HepG2 (cell line): ENCODE data around the gene UBP1. TPM values are rescaled to one million over a fixed set of nuclear protein-coding genes. Genes with fewer than 3 reads are reported as not detected.

Source experiments
- BRF2 ChIP-seq: sonication (generic); formaldehyde crosslinking; IDR thresholded peaks from 2 replicates; pipeline ENCODE4 v1.8.1; 2022; ENCODE audit warnings: mild to moderate bottlenecking, missing genetic modification reagents
- EED ChIP-seq: sonication (generic); formaldehyde crosslinking; IDR thresholded peaks from 2 replicates; pipeline ENCODE4 v1.5.0; 2020; ENCODE audit warnings: mild to moderate bottlenecking, missing genetic modification reagents
- FOXA3 ChIP-seq: IDR thresholded peaks from 2 replicates; pipeline ENCODE4 v1.6.1; 2016; ENCODE audit warnings: missing genetic modification reagents, missing compliant biosample characterization
- GZF1 ChIP-seq: sonication (generic); formaldehyde crosslinking; IDR thresholded peaks from 2 replicates; pipeline ENCODE4 v1.5.1; 2020; ENCODE audit warnings: mild to moderate bottlenecking, missing genetic modification reagents
- HDAC2 ChIP-seq: sonication (generic); formaldehyde crosslinking; IDR thresholded peaks from 2 replicates; pipeline ENCODE4 v1.4.0; 2020; ENCODE audit warnings: missing genetic modification reagents
- HNRNPL ChIP-seq: fragments of 200-400 bp; formaldehyde crosslinking; IDR thresholded peaks from 2 replicates; pipeline ENCODE4 v1.6.1; 2017; ENCODE audit warnings: mild to moderate bottlenecking, low read depth, low read length
- NFKBIZ ChIP-seq: IDR thresholded peaks from 2 replicates; pipeline ENCODE4 v1.6.1; 2018; ENCODE audit warnings: missing genetic modification reagents, missing compliant biosample characterization
- PTBP1 ChIP-seq: fragments of 200-400 bp; formaldehyde crosslinking; IDR thresholded peaks from 2 replicates; pipeline ENCODE4 v1.6.1; 2018; ENCODE audit warnings: low read length, low read depth; ENCODE audit not compliant: poor library complexity, severe bottlenecking
- ZBTB44 ChIP-seq: sonication (generic); formaldehyde crosslinking; IDR thresholded peaks from 2 replicates; pipeline ENCODE4 v1.4.0; 2020; ENCODE audit warnings: missing genetic modification reagents
- ZFP36 ChIP-seq: fragments of 150-350 bp; IDR thresholded peaks from 2 replicates; pipeline ENCODE4 v1.6.1; 2018; ENCODE audit warnings: borderline replicate concordance, low read length, low read depth; ENCODE audit not compliant: partially characterized antibody
- ZKSCAN8 ChIP-seq: IDR thresholded peaks from 2 replicates; pipeline ENCODE4 v1.6.1; 2016; ENCODE audit warnings: borderline replicate concordance, missing genetic modification reagents, missing compliant biosample characterization
- ZNF576 ChIP-seq: sonication (generic); formaldehyde crosslinking; IDR thresholded peaks from 2 replicates; pipeline ENCODE4 v1.4.0; 2020; ENCODE audit warnings: mild to moderate bottlenecking, missing genetic modification reagents
- ZNF710 ChIP-seq: sonication (generic); formaldehyde crosslinking; IDR thresholded peaks from 2 replicates; pipeline ENCODE4 v1.5.0; 2020; ENCODE audit warnings: mild to moderate bottlenecking, missing genetic modification reagents, borderline replicate concordance
- polyA plus RNA-seq, 8 experiments: library from polyadenylated mRNA; depleted of rRNA in 3 of 8; stranded (reverse) in 7 of 8; unstranded in 1 of 8; fragments of >200 nt; fragmentation: Illumina TruSeq in 4 of 8; extraction: Trizol in 4 of 8; gene quantifications; 2 replicates each; pipeline versions ENCODE4 v1.2.1 to v1.2.3, GENCODE V29; 2011 to 2016; ENCODE audit warnings: low read depth in 4 of 8, missing spikeins in 1 of 8, mixed read lengths in 1 of 8; ENCODE audit not compliant: insufficient read depth in 1 of 8
- total RNA-seq, 5 experiments: library from RNA; depleted of rRNA; stranded (reverse); fragments of >200 nt; fragmentation: Illumina TruSeq; extraction: Trizol; gene quantifications; 2 replicates each; pipeline ENCODE4 v1.2.3, GENCODE V29; 2016; ENCODE audit warnings: low read depth in 1 of 5
- TF ChIP-seq, protein P1 (sequence below): sonication (generic); formaldehyde crosslinking; IDR thresholded peaks from 2 replicates; pipeline ENCODE4 v1.5.0; 2020; ENCODE audit warnings: mild to moderate bottlenecking, missing genetic modification reagents, borderline replicate concordance

The UBP1 gene
- total and polyA plus RNA-seq, 2 of the 13 experiments (the other 11 are each of a cell fraction or from before 2014, with no cell fraction given): 48.3 to 79.9 TPM

GRCh38 chr3:33439546-33440327 is 468 bp downstream of the UBP1 start (continued):
- TF ChIP-seq ZFP36 (no peak), ZNF710 (CRISPR knock-in tag) (peak; percentile 55; the same call in 1 of the 2 replicates), ZNF576 (CRISPR knock-in tag) (no peak), PTBP1 (no peak), NFKBIZ (CRISPR knock-in tag) (no peak), FOXA3 (CRISPR knock-in tag) (0 out of 2 replicates have a peak, but pooled peaks have one; percentile 11), EED (CRISPR knock-in tag) (0 out of 2 replicates have a peak, but pooled peaks have one; percentile 37), ZKSCAN8 (no peak), HNRNPL (0 out of 2 replicates have a peak, but pooled peaks have one; percentile 53), ZBTB44 (CRISPR knock-in tag) (0 out of 2 replicates have a peak, but pooled peaks have one; percentile 28), HDAC2 (CRISPR knock-in tag) (peak; percentile 17; the same call in 1 of the 2 replicates), GZF1 (CRISPR knock-in tag) (0 out of 2 replicates have a peak, but pooled peaks have one; percentile 5), BRF2 (CRISPR knock-in tag) (0 out of 2 replicates have a peak, but pooled peaks have one; percentile 18)
- TF ChIP-seq, protein P1, sequence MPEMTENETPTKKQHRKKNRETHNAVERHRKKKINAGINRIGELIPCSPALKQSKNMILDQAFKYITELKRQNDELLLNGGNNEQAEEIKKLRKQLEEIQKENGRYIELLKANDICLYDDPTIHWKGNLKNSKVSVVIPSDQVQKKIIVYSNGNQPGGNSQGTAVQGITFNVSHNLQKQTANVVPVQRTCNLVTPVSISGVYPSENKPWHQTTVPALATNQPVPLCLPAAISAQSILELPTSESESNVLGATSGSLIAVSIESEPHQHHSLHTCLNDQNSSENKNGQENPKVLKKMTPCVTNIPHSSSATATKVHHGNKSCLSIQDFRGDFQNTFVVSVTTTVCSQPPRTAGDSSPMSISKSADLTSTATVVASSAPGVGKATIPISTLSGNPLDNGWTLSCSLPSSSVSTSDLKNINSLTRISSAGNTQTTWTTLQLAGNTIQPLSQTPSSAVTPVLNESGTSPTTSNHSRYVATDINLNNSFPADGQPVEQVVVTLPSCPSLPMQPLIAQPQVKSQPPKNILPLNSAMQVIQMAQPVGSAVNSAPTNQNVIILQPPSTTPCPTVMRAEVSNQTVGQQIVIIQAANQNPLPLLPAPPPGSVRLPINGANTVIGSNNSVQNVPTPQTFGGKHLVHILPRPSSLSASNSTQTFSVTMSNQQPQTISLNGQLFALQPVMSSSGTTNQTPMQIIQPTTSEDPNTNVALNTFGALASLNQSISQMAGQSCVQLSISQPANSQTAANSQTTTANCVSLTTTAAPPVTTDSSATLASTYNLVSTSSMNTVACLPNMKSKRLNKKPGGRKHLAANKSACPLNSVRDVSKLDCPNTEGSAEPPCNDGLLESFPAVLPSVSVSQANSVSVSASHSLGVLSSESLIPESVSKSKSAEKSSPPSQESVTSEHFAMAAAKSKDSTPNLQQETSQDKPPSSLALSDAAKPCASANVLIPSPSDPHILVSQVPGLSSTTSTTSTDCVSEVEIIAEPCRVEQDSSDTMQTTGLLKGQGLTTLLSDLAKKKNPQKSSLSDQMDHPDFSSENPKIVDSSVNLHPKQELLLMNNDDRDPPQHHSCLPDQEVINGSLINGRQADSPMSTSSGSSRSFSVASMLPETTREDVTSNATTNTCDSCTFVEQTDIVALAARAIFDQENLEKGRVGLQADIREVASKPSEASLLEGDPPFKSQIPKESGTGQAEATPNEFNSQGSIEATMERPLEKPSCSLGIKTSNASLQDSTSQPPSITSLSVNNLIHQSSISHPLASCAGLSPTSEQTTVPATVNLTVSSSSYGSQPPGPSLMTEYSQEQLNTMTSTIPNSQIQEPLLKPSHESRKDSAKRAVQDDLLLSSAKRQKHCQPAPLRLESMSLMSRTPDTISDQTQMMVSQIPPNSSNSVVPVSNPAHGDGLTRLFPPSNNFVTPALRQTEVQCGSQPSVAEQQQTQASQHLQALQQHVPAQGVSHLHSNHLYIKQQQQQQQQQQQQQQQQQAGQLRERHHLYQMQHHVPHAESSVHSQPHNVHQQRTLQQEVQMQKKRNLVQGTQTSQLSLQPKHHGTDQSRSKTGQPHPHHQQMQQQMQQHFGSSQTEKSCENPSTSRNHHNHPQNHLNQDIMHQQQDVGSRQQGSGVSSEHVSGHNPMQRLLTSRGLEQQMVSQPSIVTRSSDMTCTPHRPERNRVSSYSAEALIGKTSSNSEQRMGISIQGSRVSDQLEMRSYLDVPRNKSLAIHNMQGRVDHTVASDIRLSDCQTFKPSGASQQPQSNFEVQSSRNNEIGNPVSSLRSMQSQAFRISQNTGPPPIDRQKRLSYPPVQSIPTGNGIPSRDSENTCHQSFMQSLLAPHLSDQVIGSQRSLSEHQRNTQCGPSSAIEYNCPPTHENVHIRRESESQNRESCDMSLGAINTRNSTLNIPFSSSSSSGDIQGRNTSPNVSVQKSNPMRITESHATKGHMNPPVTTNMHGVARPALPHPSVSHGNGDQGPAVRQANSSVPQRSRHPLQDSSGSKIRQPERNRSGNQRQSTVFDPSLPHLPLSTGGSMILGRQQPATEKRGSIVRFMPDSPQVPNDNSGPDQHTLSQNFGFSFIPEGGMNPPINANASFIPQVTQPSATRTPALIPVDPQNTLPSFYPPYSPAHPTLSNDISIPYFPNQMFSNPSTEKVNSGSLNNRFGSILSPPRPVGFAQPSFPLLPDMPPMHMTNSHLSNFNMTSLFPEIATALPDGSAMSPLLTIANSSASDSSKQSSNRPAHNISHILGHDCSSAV: no peak
